Endothelial cell of umbilical vein (primary cell): ENCODE data around the gene NAA10. TPM values are rescaled to one million over a fixed set of nuclear protein-coding genes. Genes with fewer than 3 reads are reported as not detected.

Source experiments
- BruUV-seq: library from RNA; stranded (reverse); fragments of 400-500 nt; replicated peaks from 2 replicates; lab custom pipeline; 2021; lab: Mats Ljungman, UMichigan
- CTCF ChIA-PET: fragments of 300-600, 350-600 bp; sonication (Branson Sonifier 250); formaldehyde crosslinking; loops from one replicate; lab custom pipeline; 2021; ENCODE audit warnings: antibody characterized with exemption, inconsistent platforms; lab: Charles Lee
- POLR2A ChIA-PET: fragments of 300-600, 350-600 bp; sonication (Branson Sonifier 250); formaldehyde crosslinking; loops from one replicate; lab custom pipeline; 2021; ENCODE audit warnings: antibody characterized with exemption, inconsistent platforms; lab: Charles Lee
- DNase-seq: peaks from one replicate; pipeline ENCODE4 v3.0.0-alpha.2; 2011; ENCODE audit warnings: low read depth, low spot score
- FAIRE-seq: peaks from 2 replicates; lab custom pipeline; 2011; peaks lifted over from hg19 to GRCh38; lab: Jason Lieb, UNC
- H2AFZ ChIP-seq: 2 replicates; pipeline ENCODE4 v1.6.0; 2012; ENCODE audit warnings: low read depth, low read length, control low read depth, inconsistent platforms
- H3K27ac ChIP-seq: 2 replicates; pipeline ENCODE4 v1.5.1; 2011; ENCODE audit warnings: low read depth, mild to moderate bottlenecking, control low read depth, low read length, moderate library complexity; ENCODE audit not compliant: insufficient read depth
- H3K27me3 ChIP-seq, 2 experiments: 2 replicates each; pipeline versions ENCODE4 v1.6.0 to v1.6.1; 2011; ENCODE audit warnings: low read length in 2 of 2, mixed read lengths in 1 of 2; ENCODE audit not compliant: control insufficient read depth in 2 of 2, insufficient read depth in 2 of 2
- H3K36me3 ChIP-seq, 2 experiments: 2 replicates in 1 of 2; 3 replicates in 1 of 2; pipeline ENCODE4 v1.5.1; 2011; ENCODE audit warnings: low read length in 2 of 2, mild to moderate bottlenecking in 1 of 2, moderate library complexity in 1 of 2; ENCODE audit not compliant: control insufficient read depth in 2 of 2, insufficient read depth in 2 of 2; ENCODE audit errors: extremely low read depth in 1 of 2
- H3K4me1 ChIP-seq: 3 replicates; pipeline ENCODE4 v1.5.1; 2011; ENCODE audit warnings: mild to moderate bottlenecking, low read length; ENCODE audit not compliant: control insufficient read depth, insufficient read depth; ENCODE audit errors: extremely low read depth
- H3K4me2 ChIP-seq: 2 replicates; pipeline ENCODE4 v1.6.1; 2011; ENCODE audit warnings: low read length, control low read depth, mixed read lengths; ENCODE audit not compliant: insufficient read depth
- H3K4me3 ChIP-seq, 3 experiments: fragments of 200-600 bp in 1 of 3; sonication (generic), shearing (Covaris generic) in 1 of 3; replicated peaks in 1 of 3; 2 replicates each; pipeline ENCODE4 v1.5.1; 2011 to 2016; ENCODE audit warnings: control low read depth in 3 of 3, low read length in 3 of 3, mild to moderate bottlenecking in 2 of 3, inconsistent platforms in 1 of 3, low read depth in 1 of 3, moderate library complexity in 1 of 3; ENCODE audit not compliant: insufficient read depth in 1 of 3
- H3K79me2 ChIP-seq: 2 replicates; pipeline ENCODE4 v1.6.0; 2012; ENCODE audit warnings: low read length, inconsistent platforms; ENCODE audit not compliant: control insufficient read depth, insufficient read depth
- H3K9ac ChIP-seq: replicated peaks from 2 replicates; pipeline ENCODE3; 2011; ENCODE audit warnings: low read length, control low read depth; ENCODE audit not compliant: insufficient read depth; ENCODE audit errors: extremely low read depth
- H3K9me1 ChIP-seq: replicated peaks from 3 replicates; pipeline ENCODE4 v1.6.0; 2011; ENCODE audit warnings: mild to moderate bottlenecking, low read length; ENCODE audit not compliant: control insufficient read depth, insufficient read depth; ENCODE audit errors: extremely low read depth
- H3K9me3 ChIP-seq: replicated peaks from 2 replicates; pipeline ENCODE4 v1.5.1; 2012; ENCODE audit warnings: low read length, inconsistent platforms; ENCODE audit not compliant: control insufficient read depth, insufficient read depth
- H4K20me1 ChIP-seq: replicated peaks from 2 replicates; pipeline ENCODE3; 2011; ENCODE audit warnings: mild to moderate bottlenecking, low read length; ENCODE audit not compliant: control insufficient read depth, insufficient read depth; ENCODE audit errors: extremely low read depth
- CTCF ChIP-seq, 2 donors: IDR thresholded peaks; 1 replicate in 1 of 2; 2 replicates in 1 of 2; pipeline ENCODE4 v1.5.1; 2011; ENCODE audit warnings: low read length in 2 of 2, mild to moderate bottlenecking in 2 of 2, moderate library complexity in 2 of 2, control low read depth in 1 of 2, inconsistent platforms in 1 of 2, low read depth in 1 of 2; ENCODE audit not compliant: insufficient read depth in 1 of 2; ENCODE audit errors: extremely low read depth in 1 of 2
- EZH2 ChIP-seq: IDR thresholded peaks from 2 replicates; pipeline ENCODE4 v1.6.1; 2012; ENCODE audit warnings: borderline replicate concordance, low read depth, mild to moderate bottlenecking, moderate library complexity, low read length, inconsistent platforms; ENCODE audit not compliant: severe bottlenecking
- FOS ChIP-seq: IDR thresholded peaks from 2 replicates; pipeline ENCODE4 v1.6.1; 2011; ENCODE audit warnings: mild to moderate bottlenecking, low read length, moderate library complexity, borderline replicate concordance; ENCODE audit not compliant: insufficient read depth
- GATA2 ChIP-seq: IDR thresholded peaks from 2 replicates; pipeline ENCODE4 v1.7.0; 2011; ENCODE audit warnings: low read depth, mild to moderate bottlenecking, moderate library complexity, mixed read lengths, low read length; ENCODE audit not compliant: insufficient read length, insufficient read depth
- JUN ChIP-seq: IDR thresholded peaks from 2 replicates; pipeline ENCODE4 v1.6.1; 2011; ENCODE audit warnings: borderline replicate concordance, low read depth; ENCODE audit not compliant: insufficient read length, insufficient read depth
- MAX ChIP-seq: IDR thresholded peaks from 2 replicates; pipeline ENCODE4 v1.6.1; 2011; ENCODE audit not compliant: insufficient read depth, insufficient read length
- MYC ChIP-seq: IDR thresholded peaks from one replicate; pipeline ENCODE4 v1.6.1; 2011; ENCODE audit warnings: mild to moderate bottlenecking, low read depth, low read length
- POLR2A ChIP-seq: IDR thresholded peaks from 2 replicates; pipeline ENCODE4 v1.6.1; 2012; ENCODE audit warnings: low read depth, mild to moderate bottlenecking, control low read depth, low read length
- POLR2AphosphoS5 ChIP-seq: IDR thresholded peaks from 2 replicates; pipeline ENCODE4 v1.6.1; 2012; ENCODE audit warnings: low read depth, mild to moderate bottlenecking, control low read depth, low read length, moderate library complexity; ENCODE audit not compliant: insufficient read depth
- dilution Hi-C: fragments of 300-500 bp; cut with MboI; formaldehyde crosslinking; loops from one replicate; pipeline ENCODE4 v1.15.0; 2019; ENCODE audit warnings: low sequenced_read_pairs; ENCODE audit not compliant: extremely low pct_ligation_motif_present
- intact Hi-C: fragments of 100-400 bp; cut with micrococcal nuclease; formaldehyde crosslinking; loops from one replicate; pipeline ENCODE4 v1.10.0; 2022
- polyA plus RNA-seq, 4 experiments: library from polyadenylated mRNA; depleted of rRNA in 3 of 4; stranded (reverse) in 3 of 4; unstranded in 1 of 4; fragments of >200 nt; gene quantifications; 2 replicates each; pipeline versions ENCODE4 v1.2.1 to v1.2.3, GENCODE V29; 2011 to 2012; ENCODE audit warnings: missing spikeins in 1 of 4
- total RNA-seq: library from RNA; stranded (reverse); gene quantifications from 2 replicates; pipeline ENCODE4 v1.2.3, GENCODE V29; 2021

Gene NAA10
- total and polyA plus RNA-seq, 2 donors (not counting 3 experiments of a cell fraction or from before 2014, with no cell fraction given): 141 to 144 TPM

- intact Hi-C loops (no loop called here), dilution Hi-C loops (no loop called here)
- H3K27ac ChIP-seq: no peak overlapping the region
- no peak overlapping the region for H2AFZ ChIP-seq
- ChIA-PET POLR2A (no interaction called here), CTCF (interaction anchor here (0.7 kb wide), 1 partner anchor 14 kb away, joined by 3 read pairs; no protein-coding TSS in a partner anchor)
- H3K4me1 ChIP-seq: no peaks in the 10 kb centered on the region
- no TSS peak for BruUV-seq
- H3K36me3 ChIP-seq: peaks cover 9 to 52% of the 10 kb centered on the region in 2 experiments
- FAIRE-seq (no peak), DNase-seq (no peak)
- no peaks in the 10 kb centered on the region for H4K20me1 ChIP-seq
- TF ChIP-seq MYC: no peak
- TF ChIP-seq FOS: no peak
- H3K4me2 ChIP-seq: no peak overlapping the region
- H3K79me2 ChIP-seq: peaks cover 35% of the 10 kb centered on the region
- no peaks in the 10 kb centered on the region for H3K9me3 ChIP-seq
- H3K4me3 ChIP-seq: no peak overlapping the region
- no peak overlapping the region for H3K9ac ChIP-seq
- no peaks in the 10 kb centered on the region for H3K9me1 ChIP-seq
- no peaks in the 10 kb centered on the region for H3K27me3 ChIP-seq
These were observed 26.5 kb upstream of the NAA10 start for GRCh38 chrX:153961292-153961691.

GRCh38 chrX:153960786-153961185, 25.9 kb upstream of the NAA10 start:
- ChIA-PET POLR2A (no interaction called here), CTCF (no interaction called here)
- Histone ChIP-seq H3K4me3 (no peak overlapping the region), H3K4me1 (no peaks in the 10 kb centered on the region), H4K20me1 (no peaks in the 10 kb centered on the region), H3K27me3 (no peaks in the 10 kb centered on the region), H3K79me2 (peaks cover 30% of the 10 kb centered on the region), H3K27ac (no peak overlapping the region), H2AFZ (no peak overlapping the region), H3K9me3 (no peaks in the 10 kb centered on the region), H3K9ac (no peak overlapping the region), H3K4me2 (no peak overlapping the region), H3K9me1 (no peaks in the 10 kb centered on the region), H3K36me3 (peaks cover 11 to 57% of the 10 kb centered on the region in 2 experiments)
- intact Hi-C loops (no loop called here), dilution Hi-C loops (no loop called here)
- FAIRE-seq (no peak), DNase-seq (no peak)
- no peak for TF ChIP-seq CTCF (IDR thresholded peaks at IDR 0.05; ENCODE audit: extremely low read depth in 1 of 2, insufficient read depth in 1 of 2, low read depth in 1 of 2, low read length in 2 of 2)
- no peak for TF ChIP-seq GATA2
- no peak for TF ChIP-seq FOS
- no peak for TF ChIP-seq MAX
- TF ChIP-seq POLR2A: no peak
- no peak for TF ChIP-seq POLR2AphosphoS5
- no peak for TF ChIP-seq EZH2
- no peak for TF ChIP-seq MYC
- TF ChIP-seq JUN: no peak
- no TSS peak for BruUV-seq
